Activated CD8-positive, alpha-beta memory T cell treated with anti-CD3 and anti-CD28 coated beads for 4 hours (primary cell): Measurements from ENCODE around the gene MMGT1.
A peak's percentile ranks its signal among the peaks of the same experiment; 100 is the strongest.

Experiments
- DNase-seq, 2 donors: peaks; one replicate each; pipeline ENCODE4 v3.0.0-alpha.2; 2020; ENCODE audit warnings: low read depth in 2 of 2

MMGT1 gene

GRCh38 chrX:135973548-135974278 is at the start of gene MMGT1:
TSS of gene MMGT1 (minus strand) at chrX:135973988. CDS start at chrX:135973675, 313 bp downstream.
- peak; percentile 61 to 72 for DNase-seq

- no peak for DNase-seq
Observed at GRCh38 chrX:136021903-136022302, 48.1 kb upstream of the MMGT1 start.

DNA sequence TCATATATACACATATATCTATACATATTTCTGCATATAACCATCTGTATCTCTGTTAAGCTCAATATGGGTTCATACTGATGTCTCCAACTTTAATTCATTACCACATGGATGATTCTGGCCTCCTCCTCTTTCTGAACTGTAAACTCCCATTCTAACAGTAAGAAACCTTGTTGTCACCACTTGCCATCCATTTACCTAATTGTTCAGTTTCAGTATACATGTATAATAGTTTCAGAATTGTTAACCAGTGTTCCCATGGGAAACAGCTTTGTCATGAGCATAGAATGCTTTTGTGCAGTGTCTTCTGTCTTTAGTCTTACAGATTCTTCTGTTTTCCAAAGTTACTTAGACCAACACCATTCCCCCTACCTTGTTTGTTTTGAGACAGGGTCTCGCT is 47.4 kb upstream of the MMGT1 start:
- no peak for DNase-seq

- no peak for DNase-seq
Observed at GRCh38 chrX:136019226-136019625, 45.4 kb upstream of the MMGT1 start.

DNA sequence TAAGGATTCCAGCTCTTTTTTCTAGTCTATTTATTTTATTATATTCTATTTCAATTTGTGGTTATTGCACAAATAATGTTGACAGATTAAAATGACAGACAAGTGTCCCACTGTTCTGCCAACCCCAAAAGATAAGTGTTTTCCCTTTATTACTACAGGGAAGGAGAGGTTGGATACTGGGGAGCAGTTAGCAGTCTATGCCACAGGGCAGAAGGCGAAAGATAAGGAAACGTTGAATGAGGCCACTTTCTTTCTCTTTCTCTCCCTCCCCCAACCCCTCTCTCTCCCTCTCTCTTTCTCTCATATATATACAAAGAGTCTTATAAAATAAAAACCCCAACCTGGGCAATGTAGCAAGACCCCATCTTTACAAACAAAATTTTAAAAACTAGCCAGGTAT is 43.1 kb upstream of the MMGT1 start:
- no peak for DNase-seq

GRCh38 chrX:136015016-136015415 is 41.2 kb upstream of the MMGT1 start:
- no peak for DNase-seq

DNA sequence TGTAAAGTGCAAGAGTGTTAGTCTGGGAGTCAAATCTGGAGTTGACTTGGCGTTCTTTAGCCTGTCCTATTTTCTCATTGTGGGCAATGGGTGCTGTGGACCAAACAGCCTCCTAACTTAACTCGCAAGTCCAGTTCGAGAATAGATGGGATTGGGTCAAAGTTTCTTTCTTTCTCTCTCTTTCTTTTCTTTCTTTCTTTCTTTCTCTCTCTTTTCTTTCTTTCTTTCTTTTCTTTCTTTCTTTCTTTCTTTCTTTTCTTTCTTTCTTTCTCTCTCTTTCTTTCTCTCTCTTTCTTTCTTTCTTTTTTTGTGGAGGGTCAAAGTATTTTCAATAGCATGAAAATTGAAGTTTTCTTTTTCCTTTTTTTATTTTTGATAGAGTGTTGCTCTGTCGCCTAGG is 14.5 kb upstream of the MMGT1 start:
- no peak for DNase-seq

- no peak for DNase-seq
Observed at GRCh38 chrX:135985973-135986310, 12.2 kb upstream of the MMGT1 start.

DNA sequence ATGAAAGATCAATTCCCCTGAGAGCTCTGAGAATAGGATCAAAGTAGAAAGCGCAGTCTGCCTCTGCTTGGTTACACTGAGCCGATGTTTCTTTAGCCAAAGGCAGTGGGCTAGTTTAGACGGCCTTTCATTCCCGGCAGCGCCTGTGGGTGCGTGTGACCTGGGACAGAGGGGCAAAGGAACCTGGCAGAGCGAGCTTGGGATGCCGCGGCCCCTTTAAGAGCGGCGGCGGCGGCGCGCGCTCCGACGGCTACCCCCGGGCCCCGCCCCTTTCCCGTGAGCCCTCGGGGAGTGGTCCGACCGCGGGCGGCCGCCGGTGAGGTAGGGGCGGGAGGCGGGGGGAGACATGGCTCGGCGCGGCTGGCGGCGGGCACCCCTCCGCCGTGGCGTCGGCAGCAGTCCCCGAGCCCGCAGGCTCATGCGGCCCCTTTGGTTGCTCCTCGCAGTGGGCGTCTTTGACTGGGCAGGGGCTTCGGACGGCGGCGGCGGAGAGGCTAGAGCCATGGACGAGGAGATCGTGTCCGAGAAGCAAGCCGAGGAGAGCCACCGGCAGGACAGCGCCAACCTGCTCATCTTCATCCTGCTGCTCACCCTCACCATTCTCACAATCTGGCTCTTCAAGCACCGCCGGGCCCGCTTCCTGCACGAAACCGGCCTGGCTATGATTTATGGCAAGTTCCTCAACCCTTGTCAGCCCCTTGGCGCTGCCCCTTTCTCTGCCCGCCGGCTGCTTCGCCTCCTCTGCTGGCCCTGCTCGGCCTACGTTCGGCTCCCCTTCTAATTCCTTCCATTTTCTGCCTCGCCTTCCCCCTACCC is 11.6 kb upstream of the MMGT1 start, which contains the start of gene SLC9A6:
Gene SLC9A6 (plus strand): TSS at position 279 of the 816 bp plus-strand sequence. CDS start 224 bp downstream, at position 503.
- peak; percentile 20 to 24 for DNase-seq

- DNase-seq: no peak
Observed at GRCh38 chrX:135984791-135985156, 11.0 kb upstream of the MMGT1 start.

- DNase-seq: no peak
Observed at GRCh38 chrX:135984256-135984655, 10.5 kb upstream of the MMGT1 start.

DNA sequence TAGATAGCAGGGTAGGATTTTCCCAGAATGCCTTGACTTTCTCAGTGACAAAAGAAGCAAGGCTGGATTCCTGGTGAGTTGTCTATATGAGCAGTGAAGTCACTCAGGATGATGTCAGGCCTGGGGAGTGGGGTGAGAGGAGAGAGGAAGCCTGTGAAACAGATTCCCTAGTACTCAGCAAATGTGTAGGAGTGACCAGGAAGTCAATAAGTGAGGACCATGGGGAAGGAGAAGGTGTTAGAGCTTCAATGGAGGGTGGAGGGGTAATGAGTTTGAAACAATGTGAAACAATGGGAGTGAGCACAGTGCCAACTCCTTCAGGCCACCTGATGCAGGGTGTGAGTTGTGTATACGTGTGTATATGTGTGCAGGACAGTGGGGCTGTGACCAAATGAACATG is 9.1 kb upstream of the MMGT1 start:
- no peak for DNase-seq

DNA sequence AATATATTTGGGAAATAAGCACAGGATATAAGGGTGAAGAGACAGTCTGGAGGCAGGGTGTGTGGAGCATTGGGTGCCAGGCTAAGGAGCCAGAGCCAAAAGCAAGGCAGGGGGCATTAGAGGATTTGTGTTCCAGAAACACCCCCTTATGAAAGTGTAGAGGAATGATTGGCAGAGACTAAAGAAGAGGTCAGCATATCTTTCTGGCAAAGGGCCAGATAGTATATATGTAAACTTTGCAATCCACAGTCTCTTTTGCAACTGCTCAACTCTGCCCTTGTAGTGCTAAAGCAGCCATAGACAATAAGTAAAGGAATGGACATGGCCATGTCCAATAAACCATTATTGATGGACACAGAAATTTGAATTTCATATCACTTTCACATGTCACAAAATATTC is 7.9 kb upstream of the MMGT1 start:
- DNase-seq: no peak

- DNase-seq: no peak
Observed at GRCh38 chrX:135981010-135981409, 7.2 kb upstream of the MMGT1 start.

DNA sequence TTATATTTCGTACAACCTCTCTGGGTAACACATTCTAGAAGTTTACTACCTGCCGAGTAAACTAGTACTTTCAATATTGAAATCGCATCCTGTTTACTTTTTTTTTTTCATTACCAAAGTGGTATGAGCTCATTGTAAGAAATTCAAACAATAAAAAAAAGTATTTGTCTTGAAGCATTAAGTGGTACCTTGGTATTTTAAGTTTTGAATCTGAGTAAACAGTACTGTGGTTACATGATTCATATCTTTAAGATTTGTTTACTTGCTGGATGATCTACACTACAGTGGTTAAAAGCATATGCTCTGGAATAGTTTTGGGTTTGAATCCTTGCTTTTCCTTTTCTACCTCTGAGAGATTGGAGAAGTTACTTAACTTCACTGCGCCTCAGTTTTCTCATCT is 3.8 kb upstream of the MMGT1 start:
- no peak for DNase-seq

- no peak for DNase-seq
Observed at GRCh38 chrX:135975421-135975820, 1.6 kb upstream of the MMGT1 start.

GRCh38 chrX:135974279-135974856 is 580 bp upstream of the MMGT1 start:
- peak; percentile 43 to 53 for DNase-seq

GRCh38 chrX:135973025-135973547 is 702 bp downstream of the MMGT1 start:
- DNase-seq: no peak

DNA sequence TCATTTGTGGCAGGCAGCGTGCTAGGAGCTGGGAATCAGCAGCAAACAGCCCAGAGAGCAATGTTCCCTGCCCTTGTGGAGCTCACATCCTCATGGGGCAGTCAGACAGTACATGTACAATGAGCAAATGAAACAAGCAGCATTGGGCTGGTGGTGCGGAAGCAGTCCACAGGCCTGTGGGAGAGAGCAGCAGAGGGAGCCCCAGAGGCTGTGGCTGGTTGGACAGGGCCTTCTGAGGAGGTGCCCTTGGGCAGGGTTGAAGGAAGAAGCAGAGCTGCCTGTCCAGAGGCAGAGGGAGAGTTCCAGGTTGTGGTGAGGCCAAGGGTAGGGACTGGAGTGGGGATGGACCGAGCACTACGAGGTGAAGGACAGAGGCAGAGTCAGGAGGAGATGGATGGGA is 22.5 kb downstream of the MMGT1 start:
- DNase-seq: no peak

DNA sequence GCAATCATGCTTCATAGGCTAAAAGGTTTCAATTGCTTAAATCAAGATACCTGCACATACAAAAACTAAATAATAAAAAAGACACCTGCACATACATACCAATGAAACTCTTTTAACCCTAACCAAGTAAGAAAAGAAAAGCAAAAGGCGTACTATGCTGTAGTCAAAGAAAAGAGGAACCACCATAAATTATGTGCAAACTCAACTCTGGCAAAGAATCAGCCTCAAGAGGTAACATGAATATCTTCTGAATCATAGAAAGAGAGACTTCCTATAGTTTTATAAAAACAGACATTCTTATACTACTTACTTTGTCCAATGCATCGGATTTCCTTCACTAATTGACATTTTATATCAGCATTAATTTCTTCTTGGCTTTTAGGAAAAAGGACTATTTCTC is 29.3 kb downstream of the MMGT1 start:
- no peak for DNase-seq

- no peak for DNase-seq
Observed at GRCh38 chrX:135931644-135932487, 41.9 kb downstream of the MMGT1 start.

DNA sequence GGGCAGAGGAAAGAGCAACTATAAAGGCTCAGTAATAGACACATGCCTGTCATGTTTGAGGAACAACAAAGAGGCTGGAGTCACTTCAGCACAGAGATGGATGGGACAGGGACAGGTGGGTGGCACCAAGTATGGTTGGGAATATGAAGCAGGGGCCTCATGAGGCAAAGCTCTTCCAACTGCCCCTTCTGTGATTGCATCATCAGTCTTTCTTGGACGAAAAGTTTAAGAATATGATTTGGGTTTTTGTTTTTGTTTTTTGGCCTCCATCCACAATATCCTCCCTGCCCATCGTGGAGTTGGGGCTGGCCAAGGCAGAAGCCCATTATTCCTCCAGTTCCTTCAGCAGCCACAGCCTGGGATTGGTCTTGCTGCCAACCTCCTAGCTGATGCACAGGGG is 45.9 kb downstream of the MMGT1 start:
- no peak for DNase-seq
